NT2/D1 (cell line): ENCODE measurements around the gene PODNL1.

Source experiments
- YY1 ChIP-seq: IDR thresholded peaks from 2 replicates; pipeline ENCODE4 v1.6.1; 2011; ENCODE audit not compliant: insufficient read length, insufficient read depth
- ZNF274 ChIP-seq: IDR thresholded peaks from 2 replicates; pipeline ENCODE4 v1.6.1; 2011; ENCODE audit warnings: mild to moderate bottlenecking, low read depth, low read length

DNA sequence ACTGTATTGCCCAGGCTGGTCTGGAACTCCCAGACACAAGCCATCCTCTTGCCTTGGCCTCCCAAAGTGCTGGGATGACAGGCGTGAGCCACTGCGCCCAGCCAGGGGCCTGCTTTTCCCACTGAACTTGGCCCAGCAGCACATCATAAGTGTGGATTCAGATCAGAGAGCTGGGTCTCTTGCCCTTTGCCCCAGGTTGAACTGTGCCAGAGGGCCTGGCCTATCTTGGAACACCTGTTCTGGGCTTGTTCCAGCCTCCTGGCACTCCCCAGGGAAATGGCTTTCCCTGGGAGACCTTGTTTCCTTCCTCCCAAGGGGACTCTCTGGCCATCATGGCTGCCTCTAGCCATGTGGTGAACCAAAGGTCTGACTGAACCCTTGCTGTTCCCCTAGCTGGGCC lies 28.8 kb downstream of the PODNL1 start:
- TF ChIP-seq YY1, result no peak
- TF ChIP-seq ZNF274, result no peak
